CD4-positive, alpha-beta T cell (primary cell): ENCODE results near the gene IQSEC1. TPM values are rescaled to one million over a fixed set of nuclear protein-coding genes. Genes with fewer than 3 reads are reported as not detected.

ENCODE experiments used
- ATAC-seq: fragments of 200-7000 bp; cut with Tn5 transposase; one replicate; pipeline ENCODE4 v1.10.0; 2022; ENCODE audit warnings: mild to moderate bottlenecking; ENCODE audit not compliant: poor library complexity
- CTCF ChIA-PET: fragments of 350-600 bp; sonication (Branson Sonifier 250); formaldehyde crosslinking; loops from one replicate; lab custom pipeline; 2021; ENCODE audit warnings: antibody characterized with exemption, inconsistent platforms; lab: Charles Lee
- POLR2A ChIA-PET: fragments of 350-600 bp; sonication (Branson Sonifier 250); formaldehyde crosslinking; loops from one replicate; lab custom pipeline; 2021; ENCODE audit warnings: antibody characterized with exemption, inconsistent platforms; lab: Charles Lee
- DNase-seq, 14 experiments: peaks; one replicate each; pipeline ENCODE4 v3.0.0-alpha.2; 2013 to 2020; ENCODE audit warnings: mixed read lengths in 2 of 14
- H3K27ac ChIP-seq, 2 donors: one replicate each; pipeline versions ENCODE4 v1.5.1 to v1.7.0; 2013; ENCODE audit warnings: low read length in 2 of 2, low read depth in 1 of 2, mild to moderate bottlenecking in 1 of 2
- H3K27me3 ChIP-seq, 2 experiments: 1 replicate in 1 of 2; 2 replicates in 1 of 2; pipeline versions ENCODE4 v1.6.1 to v1.7.0; 2013; ENCODE audit warnings: low read length in 2 of 2, control low read depth in 1 of 2, mild to moderate bottlenecking in 1 of 2, moderate library complexity in 1 of 2; ENCODE audit not compliant: insufficient read depth in 2 of 2, control insufficient read depth in 1 of 2
- H3K36me3 ChIP-seq: one replicate; pipeline ENCODE4 v1.6.1; 2013; ENCODE audit warnings: low read length, control low read depth; ENCODE audit not compliant: insufficient read depth
- H3K4me1 ChIP-seq: one replicate; pipeline ENCODE4 v1.6.1; 2013; ENCODE audit warnings: low read length, control low read depth; ENCODE audit not compliant: insufficient read depth
- H3K4me3 ChIP-seq: one replicate; pipeline ENCODE4 v1.5.1; 2013; ENCODE audit warnings: mild to moderate bottlenecking, low read length, moderate library complexity
- H3K9me3 ChIP-seq, 2 experiments: 1 replicate in 1 of 2; 2 replicates in 1 of 2; pipeline versions ENCODE4 v1.6.1 to v1.7.0; 2013; ENCODE audit warnings: low read length in 2 of 2, mild to moderate bottlenecking in 2 of 2, control low read depth in 1 of 2, moderate library complexity in 1 of 2; ENCODE audit not compliant: control insufficient read depth in 1 of 2, insufficient read depth in 1 of 2
- H3K27ac Mint-ChIP-seq: one replicate; pipeline ENCODE4 v1.8.0; 2020; ENCODE audit warnings: mixed read lengths
- H3K27me3 Mint-ChIP-seq: one replicate; pipeline ENCODE4 v1.8.0; 2021; ENCODE audit warnings: mixed read lengths
- H3K36me3 Mint-ChIP-seq: one replicate; pipeline ENCODE4 v1.8.0; 2021; ENCODE audit warnings: low read depth, mixed read lengths
- H3K4me1 Mint-ChIP-seq: one replicate; pipeline ENCODE4 v1.8.0; 2021; ENCODE audit warnings: low read depth, mixed read lengths
- H3K4me3 Mint-ChIP-seq: one replicate; pipeline ENCODE4 v1.8.0; 2020; ENCODE audit warnings: mild to moderate bottlenecking, mixed read lengths
- H3K9me3 Mint-ChIP-seq: one replicate; pipeline ENCODE4 v1.8.0; 2020; ENCODE audit warnings: mixed read lengths
- intact Hi-C, 2 experiments: fragments of 100-400 bp; cut with DNase I in 1 of 2; cut with micrococcal nuclease in 1 of 2; formaldehyde crosslinking; loops; one replicate each; pipeline versions ENCODE4 v1.15.1 to v1.9.0; 2023 to 2025; cut with DNase I, micrococcal nuclease
- total RNA-seq, 174 experiments: library from RNA in 2 of 174; stranded (reverse) in 2 of 174; gene quantifications; one replicate each; pipeline ENCODE4 v1.2.3 and lab custom pipeline; 2021 to 2026
- TF ChIP-seq, protein P1 (sequence below): fragments of 200-600 bp; IDR thresholded peaks from one replicate; pipeline ENCODE4 v1.8.0; 2022; ENCODE audit warnings: antibody characterized with exemption, mild to moderate bottlenecking

The IQSEC1 gene
- total RNA-seq, 2 experiments from 2014 or later, result 102 to 108 TPM

DNA sequence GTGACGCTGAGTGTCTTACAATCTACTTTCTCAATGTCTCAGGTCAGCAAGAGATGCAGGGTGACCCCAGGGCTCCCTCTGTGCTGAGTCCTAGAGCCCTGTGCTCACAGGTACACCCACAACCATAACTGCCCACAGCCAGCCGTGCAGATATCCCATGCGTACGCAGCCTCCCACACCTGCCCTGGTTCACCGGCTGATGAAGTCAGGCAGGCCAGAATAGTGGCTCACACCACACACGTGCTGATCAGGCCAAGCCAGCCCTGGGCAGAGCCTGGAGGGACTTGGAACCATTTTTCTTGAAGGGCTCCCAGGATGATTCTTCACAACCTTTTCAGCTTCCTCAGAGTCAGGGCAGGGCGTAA is 168.3 kb downstream of the IQSEC1 start:
- CTCF ChIA-PET, result no interaction called here
- Mint-ChIP-seq H3K27ac (no peak overlapping the region), H3K9me3 (no peaks in the 10 kb centered on the region), H3K4me1 (no peaks in the 10 kb centered on the region), H3K36me3 (peaks cover 84% of the 10 kb centered on the region), H3K27me3 (no peaks in the 10 kb centered on the region), H3K4me3 (no peak overlapping the region)
- DNase-seq (no peak), ATAC-seq (no peak)
- Histone ChIP-seq H3K36me3 (peaks cover 97% of the 10 kb centered on the region), H3K4me1 (no peaks in the 10 kb centered on the region), H3K27ac (no peak overlapping the region), H3K4me3 (no peak overlapping the region), H3K9me3 (peaks cover 0 to 3% of the 10 kb centered on the region in 2 experiments), H3K27me3 (no peaks in the 10 kb centered on the region)
- TF ChIP-seq, protein P1, sequence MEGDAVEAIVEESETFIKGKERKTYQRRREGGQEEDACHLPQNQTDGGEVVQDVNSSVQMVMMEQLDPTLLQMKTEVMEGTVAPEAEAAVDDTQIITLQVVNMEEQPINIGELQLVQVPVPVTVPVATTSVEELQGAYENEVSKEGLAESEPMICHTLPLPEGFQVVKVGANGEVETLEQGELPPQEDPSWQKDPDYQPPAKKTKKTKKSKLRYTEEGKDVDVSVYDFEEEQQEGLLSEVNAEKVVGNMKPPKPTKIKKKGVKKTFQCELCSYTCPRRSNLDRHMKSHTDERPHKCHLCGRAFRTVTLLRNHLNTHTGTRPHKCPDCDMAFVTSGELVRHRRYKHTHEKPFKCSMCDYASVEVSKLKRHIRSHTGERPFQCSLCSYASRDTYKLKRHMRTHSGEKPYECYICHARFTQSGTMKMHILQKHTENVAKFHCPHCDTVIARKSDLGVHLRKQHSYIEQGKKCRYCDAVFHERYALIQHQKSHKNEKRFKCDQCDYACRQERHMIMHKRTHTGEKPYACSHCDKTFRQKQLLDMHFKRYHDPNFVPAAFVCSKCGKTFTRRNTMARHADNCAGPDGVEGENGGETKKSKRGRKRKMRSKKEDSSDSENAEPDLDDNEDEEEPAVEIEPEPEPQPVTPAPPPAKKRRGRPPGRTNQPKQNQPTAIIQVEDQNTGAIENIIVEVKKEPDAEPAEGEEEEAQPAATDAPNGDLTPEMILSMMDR, result no peak
- POLR2A ChIA-PET, result no interaction called here
- intact Hi-C loops, result no loop called here

DNA sequence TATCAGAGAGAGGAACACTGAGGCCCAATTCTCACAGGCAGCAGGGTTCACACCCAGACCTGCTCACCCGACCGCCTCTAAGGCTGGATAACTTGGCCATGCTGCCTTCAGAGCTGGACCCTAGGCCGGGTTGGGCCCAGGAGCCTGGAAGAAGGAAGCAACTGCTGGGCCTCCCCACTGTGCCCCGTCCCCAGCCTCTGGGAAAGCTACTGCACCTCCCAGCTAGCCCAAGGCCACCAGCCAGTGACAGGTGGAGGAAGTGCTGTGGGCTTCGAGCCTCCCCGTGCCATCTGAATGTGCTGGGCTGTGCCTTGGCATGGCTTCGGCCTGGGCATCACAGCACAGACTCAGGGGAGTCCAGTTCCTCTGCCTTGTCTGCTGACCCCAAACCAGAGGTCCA is 169.3 kb downstream of the IQSEC1 start:
- intact Hi-C loops, result no loop called here
- Histone ChIP-seq H3K36me3 (peaks cover 97% of the 10 kb centered on the region), H3K27ac (no peak overlapping the region), H3K4me1 (no peaks in the 10 kb centered on the region), H3K27me3 (no peaks in the 10 kb centered on the region), H3K9me3 (peaks cover 0 to 3% of the 10 kb centered on the region in 2 experiments), H3K4me3 (no peak overlapping the region)
- Mint-ChIP-seq H3K36me3 (peaks cover 84% of the 10 kb centered on the region), H3K27me3 (no peaks in the 10 kb centered on the region), H3K27ac (no peak overlapping the region), H3K9me3 (no peaks in the 10 kb centered on the region), H3K4me1 (no peaks in the 10 kb centered on the region), H3K4me3 (no peak overlapping the region)
- ATAC-seq (no peak), DNase-seq (no peak)
- CTCF ChIA-PET, result no interaction called here
- POLR2A ChIA-PET, result no interaction called here
- TF ChIP-seq, protein P1, result no peak

DNA sequence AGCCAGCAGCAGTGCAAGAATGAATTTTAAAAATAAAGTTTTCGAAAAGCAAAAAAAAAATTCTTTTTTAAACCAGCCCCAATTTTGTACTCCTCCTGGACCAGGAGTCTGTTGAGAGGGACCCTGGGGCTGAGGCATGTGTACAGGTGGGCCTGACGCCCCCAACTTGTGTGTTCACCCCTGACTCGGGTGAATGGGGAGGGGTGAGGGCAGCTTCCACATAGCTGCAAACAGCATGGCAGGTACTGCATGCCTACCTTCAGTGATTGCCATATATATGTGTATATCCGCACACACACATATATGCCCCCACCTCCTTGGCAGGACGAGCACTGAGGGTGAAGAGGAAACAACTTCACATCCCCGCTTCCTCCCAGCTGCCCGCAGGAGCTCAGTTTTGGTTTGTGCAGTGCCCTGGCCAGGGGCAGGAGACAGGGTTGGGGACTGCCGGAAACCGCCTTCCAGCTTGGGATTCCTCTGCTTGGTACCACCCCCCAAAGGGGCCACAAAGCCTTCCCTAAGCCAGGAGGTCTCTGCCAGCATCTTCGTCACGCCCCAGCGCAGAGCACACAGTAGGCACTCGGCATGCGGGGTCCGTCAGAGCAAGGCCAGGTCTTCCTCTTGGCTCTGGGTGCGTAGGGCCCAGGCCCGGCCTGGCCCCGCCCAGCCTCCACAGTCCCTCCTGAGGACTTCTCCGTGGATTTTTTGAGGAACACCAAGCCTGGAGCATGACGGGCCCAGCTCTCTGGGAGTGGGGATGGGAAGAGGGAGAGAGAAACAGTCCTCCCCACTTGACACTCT is 170.0 kb downstream of the IQSEC1 start:
- Mint-ChIP-seq H3K36me3 (peaks cover 83% of the 10 kb centered on the region), H3K9me3 (no peaks in the 10 kb centered on the region), H3K27ac (peak overlapping the region; percentile 27), H3K4me3 (no peak overlapping the region), H3K4me1 (no peaks in the 10 kb centered on the region), H3K27me3 (no peaks in the 10 kb centered on the region)
- ChIA-PET CTCF (no interaction called here), POLR2A (no interaction called here)
- Histone ChIP-seq H3K4me3 (no peak overlapping the region), H3K27me3 (no peaks in the 10 kb centered on the region), H3K36me3 (peaks cover 91% of the 10 kb centered on the region), H3K4me1 (no peaks in the 10 kb centered on the region), H3K27ac (no peak overlapping the region), H3K9me3 (peaks cover 0 to 3% of the 10 kb centered on the region in 2 experiments)
- no peak for ATAC-seq
- TF ChIP-seq, protein P1, result no peak
- DNase-seq, result no peak
- intact Hi-C loops, result no loop called here
